Glutamatergic neuron (in vitro differentiated cells): ENCODE measurements around the gene APOOL. TPM values are rescaled to one million over a fixed set of nuclear protein-coding genes. Genes with fewer than 3 reads are reported as not detected.
"Not testable (repeated sequence)": the region's sequence is repeated elsewhere in the genome, so short reads cannot be mapped to it uniquely, and the experiment has no call there.

ENCODE experiments used
- DNase-seq: peaks from one replicate; pipeline ENCODE4 v3.0.0; 2022
- H3K27ac Mint-ChIP-seq: one replicate; pipeline ENCODE4 v1.8.0; 2020; ENCODE audit warnings: mild to moderate bottlenecking, mixed read lengths, inconsistent platforms; ENCODE audit not compliant: unreplicated experiment
- H3K27me3 Mint-ChIP-seq: one replicate; pipeline ENCODE4 v1.8.0; 2020; ENCODE audit warnings: mild to moderate bottlenecking, moderate library complexity, mixed read lengths, inconsistent platforms; ENCODE audit not compliant: unreplicated experiment
- H3K36me3 Mint-ChIP-seq: one replicate; pipeline ENCODE4 v1.8.0; 2020; ENCODE audit warnings: mild to moderate bottlenecking, mixed read lengths, inconsistent platforms; ENCODE audit not compliant: unreplicated experiment
- H3K4me1 Mint-ChIP-seq: one replicate; pipeline ENCODE4 v1.8.0; 2020; ENCODE audit warnings: mild to moderate bottlenecking, low read depth, mixed read lengths, inconsistent platforms; ENCODE audit not compliant: unreplicated experiment
- H3K4me3 Mint-ChIP-seq: one replicate; pipeline ENCODE4 v1.8.0; 2020; ENCODE audit warnings: mild to moderate bottlenecking, mixed read lengths, inconsistent platforms; ENCODE audit not compliant: unreplicated experiment
- H3K9me3 Mint-ChIP-seq: one replicate; pipeline ENCODE4 v1.8.0; 2020; ENCODE audit warnings: mild to moderate bottlenecking, moderate library complexity, mixed read lengths, inconsistent platforms; ENCODE audit not compliant: unreplicated experiment
- CTCF ChIP-seq: fragments of 200-600 bp; sonication (generic); IDR thresholded peaks from one replicate; pipeline ENCODE4 v1.5.0; 2021; ENCODE audit not compliant: partially characterized antibody, unreplicated experiment
- total RNA-seq: library from RNA; stranded (reverse); fragmentation: NEBNext Ultra II Directional; extraction: Animal tissue kit (Norgen Biotek cat#: 25700); gene quantifications from one replicate; pipeline ENCODE4 v1.2.1, GENCODE V29; 2021; ENCODE audit not compliant: unreplicated experiment

Gene APOOL
- total RNA-seq, 1 donor from 2014 or later: 21.6 TPM

- Mint-ChIP-seq H3K9me3 (peaks cover 2% of the 10 kb centered on the region), H3K27ac (no peak overlapping the region), H3K4me3 (no peak overlapping the region), H3K4me1 (no peaks in the 10 kb centered on the region), H3K27me3 (no peaks in the 10 kb centered on the region), H3K36me3 (no peaks in the 10 kb centered on the region)
- no peak for DNase-seq
- TF ChIP-seq CTCF: no peak
These were observed 62.0 kb downstream of the APOOL start for GRCh38 chrX:85065512-85066198.

GRCh38 chrX:85077247-85077646, 73.6 kb downstream of the APOOL start:
- H3K4me3 Mint-ChIP-seq, DNase-seq, H3K27me3 Mint-ChIP-seq, H3K27ac Mint-ChIP-seq, H3K36me3 Mint-ChIP-seq, H3K9me3 Mint-ChIP-seq, H3K4me1 Mint-ChIP-seq: not testable (repeated sequence)

GRCh38 chrX:85084770-85085393, 81.2 kb downstream of the APOOL start:
- H3K4me1 Mint-ChIP-seq: no peaks in the 10 kb centered on the region
- H3K27ac Mint-ChIP-seq: no peak overlapping the region
- no peak for DNase-seq
- TF ChIP-seq CTCF: peak; percentile 70
- H3K9me3 Mint-ChIP-seq: no peaks in the 10 kb centered on the region
- no peaks in the 10 kb centered on the region for H3K36me3 Mint-ChIP-seq
- H3K27me3 Mint-ChIP-seq: no peaks in the 10 kb centered on the region
- no peak overlapping the region for H3K4me3 Mint-ChIP-seq

- no peak for TF ChIP-seq CTCF
- H3K9me3 Mint-ChIP-seq: no peaks in the 10 kb centered on the region
- no peaks in the 10 kb centered on the region for H3K36me3 Mint-ChIP-seq
- H3K4me1 Mint-ChIP-seq: no peaks in the 10 kb centered on the region
- no peaks in the 10 kb centered on the region for H3K27me3 Mint-ChIP-seq
- no peak overlapping the region for H3K4me3 Mint-ChIP-seq
- no peak overlapping the region for H3K27ac Mint-ChIP-seq
- no peak for DNase-seq
These were observed 85.7 kb downstream of the APOOL start for GRCh38 chrX:85089321-85089840.

- Mint-ChIP-seq H3K9me3 (no peaks in the 10 kb centered on the region), H3K27me3 (no peaks in the 10 kb centered on the region), H3K27ac (no peak overlapping the region), H3K36me3 (no peaks in the 10 kb centered on the region), H3K4me3 (no peak overlapping the region), H3K4me1 (no peaks in the 10 kb centered on the region)
- no peak for TF ChIP-seq CTCF
- DNase-seq: no peak
These were observed 103.7 kb downstream of the APOOL start for GRCh38 chrX:85107407-85107806.
